NCI-H1092 (cell line): ENCODE results near the gene TFAP2E.
A peak's percentile ranks its signal among the peaks of the same experiment; 100 is the strongest.

Source experiments
- DNase-seq: peaks from one replicate; lab custom pipeline; 2025; lab: John Stamatoyannopoulos, UW

Gene TFAP2E

GRCh38 chr1:35573198-35574124 lies at the start of gene TFAP2E:
TFAP2E (plus strand) TSS chr1:35573314; CDS start chr1:35573578, 264 bp downstream.
- peak; percentile 31 for DNase-seq

- DNase-seq: no peak
Measured at GRCh38 chr1:35524106-35524505, 49.0 kb upstream of the TFAP2E start.

- no peak for DNase-seq
Measured at GRCh38 chr1:35530168-35530567, 42.9 kb upstream of the TFAP2E start.

- no peak for DNase-seq
Measured at GRCh38 chr1:35530946-35531345, 42.2 kb upstream of the TFAP2E start.

- no peak for DNase-seq
Measured at GRCh38 chr1:35531368-35531767, 41.7 kb upstream of the TFAP2E start.

- DNase-seq: no peak
Measured at GRCh38 chr1:35532497-35533223, 40.5 kb upstream of the TFAP2E start.

GRCh38 chr1:35533586-35533985 lies 39.5 kb upstream of the TFAP2E start:
- no peak for DNase-seq

- DNase-seq: no peak
Measured at GRCh38 chr1:35535243-35535642, 37.9 kb upstream of the TFAP2E start.

- no peak for DNase-seq
Measured at GRCh38 chr1:35536556-35537162, 36.5 kb upstream of the TFAP2E start.

GRCh38 chr1:35537806-35538205 lies 35.3 kb upstream of the TFAP2E start:
- no peak for DNase-seq

GRCh38 chr1:35539073-35539823 lies 33.9 kb upstream of the TFAP2E start:
- no peak for DNase-seq

GRCh38 chr1:35539824-35540261 lies 33.3 kb upstream of the TFAP2E start:
- no peak for DNase-seq

- DNase-seq: peak; percentile 24
Measured at GRCh38 chr1:35544976-35545375, 28.1 kb upstream of the TFAP2E start.

- no peak for DNase-seq
Measured at GRCh38 chr1:35546614-35547013, 26.5 kb upstream of the TFAP2E start.

- no peak for DNase-seq
Measured at GRCh38 chr1:35553851-35554250, 19.3 kb upstream of the TFAP2E start.

- DNase-seq: peak; percentile 62
Measured at GRCh38 chr1:35554266-35555211, 18.6 kb upstream of the TFAP2E start.

- DNase-seq: no peak
Measured at GRCh38 chr1:35555212-35555584, 17.9 kb upstream of the TFAP2E start.

- peak; percentile 75 for DNase-seq
Measured at GRCh38 chr1:35555601-35556477, 17.3 kb upstream of the TFAP2E start.

- peak; percentile 29 for DNase-seq
Measured at GRCh38 chr1:35556484-35557117, 16.5 kb upstream of the TFAP2E start.
